PFSK-1 (cell line): ENCODE results near the gene LUZP2.

Source experiments
- FOXP2 ChIP-seq: optimal IDR thresholded peaks from 2 replicates; pipeline ENCODE3; 2011; ENCODE audit warnings: borderline replicate concordance, control low read depth, inconsistent platforms; ENCODE audit not compliant: insufficient read depth; ENCODE audit errors: extremely low read length, extremely low read depth
- POLR2AphosphoS5 ChIP-seq: IDR thresholded peaks from 2 replicates; pipeline ENCODE4 v1.6.1; 2012; ENCODE audit warnings: low read depth, mild to moderate bottlenecking, control low read depth, low read length, moderate library complexity
- REST ChIP-seq, 2 experiments: IDR thresholded peaks; 2 replicates each; pipeline versions ENCODE4 v1.6.1 to v1.8.0; 2011 to 2012; ENCODE audit warnings: low read depth in 2 of 2, low read length in 2 of 2, control low read depth in 1 of 2, inconsistent platforms in 1 of 2, mild to moderate bottlenecking in 1 of 2, moderate library complexity in 1 of 2; ENCODE audit not compliant: insufficient read depth in 1 of 2
- SIN3A ChIP-seq: IDR thresholded peaks from 2 replicates; pipeline ENCODE4 v1.6.1; 2012; ENCODE audit warnings: mild to moderate bottlenecking, low read length, moderate library complexity, borderline replicate concordance; ENCODE audit not compliant: insufficient read depth
- TAF1 ChIP-seq: IDR thresholded peaks from 2 replicates; pipeline ENCODE4 v1.6.1; 2012; ENCODE audit warnings: low read length, control low read depth, borderline replicate concordance; ENCODE audit not compliant: insufficient read depth

LUZP2 gene

GRCh38 chr11:24617856-24618255 is 121.0 kb downstream of the LUZP2 start:
- TF ChIP-seq FOXP2 (no peak), SIN3A (no peak), TAF1 (no peak), POLR2AphosphoS5 (no peak), REST (IDR thresholded peaks at IDR 0.05; ENCODE audit: insufficient read depth in 1 of 2, low read depth in 2 of 2, low read length in 2 of 2) (no peak)

GRCh38 chr11:24619900-24620299 is 123.0 kb downstream of the LUZP2 start:
- no peak for TF ChIP-seq POLR2AphosphoS5
- TF ChIP-seq TAF1, result no peak
- no peak for TF ChIP-seq FOXP2
- no peak for TF ChIP-seq SIN3A
- TF ChIP-seq REST (IDR thresholded peaks at IDR 0.05; ENCODE audit: insufficient read depth in 1 of 2, low read depth in 2 of 2, low read length in 2 of 2), result no peak

GRCh38 chr11:24622262-24622661 is 125.4 kb downstream of the LUZP2 start:
- TF ChIP-seq REST (IDR thresholded peaks at IDR 0.05; ENCODE audit: insufficient read depth in 1 of 2, low read depth in 2 of 2, low read length in 2 of 2), result no peak
- no peak for TF ChIP-seq POLR2AphosphoS5
- TF ChIP-seq FOXP2, result no peak

GRCh38 chr11:24623121-24623520 is 126.3 kb downstream of the LUZP2 start:
- no peak for TF ChIP-seq FOXP2
- no peak for TF ChIP-seq POLR2AphosphoS5
- TF ChIP-seq SIN3A, result no peak
- no peak for TF ChIP-seq REST (IDR thresholded peaks at IDR 0.05; ENCODE audit: insufficient read depth in 1 of 2, low read depth in 2 of 2, low read length in 2 of 2)
- TF ChIP-seq TAF1, result no peak

- no peak for TF ChIP-seq POLR2AphosphoS5
- no peak for TF ChIP-seq SIN3A
- TF ChIP-seq REST (IDR thresholded peaks at IDR 0.05; ENCODE audit: insufficient read depth in 1 of 2, low read depth in 2 of 2, low read length in 2 of 2), result no peak
- no peak for TF ChIP-seq FOXP2
- TF ChIP-seq TAF1, result no peak
Measured at GRCh38 chr11:24624432-24624831, 127.6 kb downstream of the LUZP2 start.
